Fibroblast of skin of abdomen (primary cell): ENCODE data around the gene TUBB4B.

Source experiments
- DNase-seq: peaks from one replicate; pipeline ENCODE4 v3.0.0-alpha.2; 2013

TUBB4B gene

DNA sequence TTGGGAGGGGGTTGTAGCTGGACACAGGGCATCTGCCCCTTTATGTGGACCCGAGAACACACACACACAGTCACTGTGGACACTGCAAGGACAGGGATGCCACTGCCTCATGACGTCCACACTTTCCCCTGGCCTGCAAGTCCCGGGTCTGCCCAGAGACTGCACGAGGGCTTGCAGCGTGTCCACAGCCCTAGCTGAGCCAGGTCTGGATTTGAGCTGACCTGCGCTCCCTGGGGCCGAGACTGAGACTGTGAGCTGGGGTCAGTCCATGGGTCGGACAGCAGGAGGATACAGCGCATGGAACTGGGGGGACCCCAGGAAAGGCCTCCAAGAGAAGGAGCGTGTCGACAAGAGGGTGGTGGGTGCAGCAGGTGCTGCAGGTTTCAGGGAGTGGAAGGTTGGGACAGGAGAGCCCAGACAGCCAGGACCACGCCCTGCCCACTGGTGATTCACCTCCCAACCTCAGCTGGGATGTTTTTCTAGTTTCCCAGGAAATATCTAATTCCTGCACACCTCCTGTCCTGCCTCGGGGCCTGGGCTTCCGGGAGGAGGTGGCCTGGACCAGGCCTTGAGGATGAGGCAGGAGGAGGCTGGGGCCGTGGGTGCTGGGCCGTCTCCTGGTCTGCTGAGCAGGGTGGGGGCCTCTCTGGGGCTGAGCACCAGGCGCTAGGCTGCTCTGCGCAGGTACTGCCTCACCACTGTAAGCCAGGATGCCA is 14.6 kb upstream of the TUBB4B start:
- no peak for DNase-seq

- peak; percentile 63 for DNase-seq
Observed at GRCh38 chr9:137227054-137227852, 13.8 kb upstream of the TUBB4B start, which contains the start of gene RNF224. Gene RNF224 (plus strand): TSS chr9:137227502. CDS start chr9:137228336, 834 bp downstream.

- no peak for DNase-seq
Observed at GRCh38 chr9:137227853-137228505, 13.1 kb upstream of the TUBB4B start.

GRCh38 chr9:137228506-137228967 is 12.6 kb upstream of the TUBB4B start:
- DNase-seq: no peak

DNA sequence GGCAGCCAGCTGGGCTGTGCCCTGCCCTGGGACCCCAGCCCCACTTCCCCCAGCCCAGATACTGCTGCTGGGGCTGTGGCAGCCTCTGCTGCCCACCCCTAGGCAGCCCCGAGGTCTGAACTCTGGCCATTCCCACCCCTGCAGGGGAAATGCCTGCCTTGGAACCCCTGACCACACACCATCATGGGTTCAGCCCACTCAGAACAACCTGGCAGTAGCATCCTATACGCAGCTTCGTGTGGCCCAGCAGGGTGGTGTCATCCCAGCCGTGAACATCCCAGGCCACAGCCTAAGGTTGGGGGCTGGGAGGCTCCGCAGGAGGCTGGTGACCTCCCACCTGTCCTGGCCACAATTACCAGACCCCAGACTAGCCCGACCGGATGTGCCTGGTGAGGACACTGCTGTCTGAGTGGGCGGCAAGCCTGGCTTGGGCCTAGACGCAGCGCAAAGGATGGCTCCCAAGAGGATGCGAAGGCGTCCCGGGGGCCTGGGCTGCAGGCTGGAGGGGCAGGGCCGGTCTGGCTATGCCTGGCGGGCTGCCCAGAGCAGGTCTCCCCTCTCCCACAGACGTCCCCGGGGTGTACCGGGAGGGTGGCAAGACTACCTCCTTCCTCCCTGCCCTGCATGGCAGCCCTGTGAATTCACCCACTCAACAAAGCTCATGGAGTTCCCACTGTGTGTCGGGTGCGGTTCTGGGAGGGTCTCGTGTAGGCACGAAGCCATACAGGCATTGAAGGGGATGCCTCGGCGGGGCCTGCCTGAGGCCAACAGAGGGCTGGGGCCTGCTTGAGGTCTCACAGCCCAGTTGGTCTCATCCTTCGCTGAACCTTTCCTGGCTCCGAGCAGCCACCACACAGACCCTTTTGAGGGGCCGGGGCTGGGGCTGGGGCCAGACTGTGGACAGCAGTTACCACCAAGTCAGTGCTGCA is 11.9 kb upstream of the TUBB4B start:
- no peak for DNase-seq

- DNase-seq: no peak
Observed at GRCh38 chr9:137229903-137230704, 11.0 kb upstream of the TUBB4B start.

DNA sequence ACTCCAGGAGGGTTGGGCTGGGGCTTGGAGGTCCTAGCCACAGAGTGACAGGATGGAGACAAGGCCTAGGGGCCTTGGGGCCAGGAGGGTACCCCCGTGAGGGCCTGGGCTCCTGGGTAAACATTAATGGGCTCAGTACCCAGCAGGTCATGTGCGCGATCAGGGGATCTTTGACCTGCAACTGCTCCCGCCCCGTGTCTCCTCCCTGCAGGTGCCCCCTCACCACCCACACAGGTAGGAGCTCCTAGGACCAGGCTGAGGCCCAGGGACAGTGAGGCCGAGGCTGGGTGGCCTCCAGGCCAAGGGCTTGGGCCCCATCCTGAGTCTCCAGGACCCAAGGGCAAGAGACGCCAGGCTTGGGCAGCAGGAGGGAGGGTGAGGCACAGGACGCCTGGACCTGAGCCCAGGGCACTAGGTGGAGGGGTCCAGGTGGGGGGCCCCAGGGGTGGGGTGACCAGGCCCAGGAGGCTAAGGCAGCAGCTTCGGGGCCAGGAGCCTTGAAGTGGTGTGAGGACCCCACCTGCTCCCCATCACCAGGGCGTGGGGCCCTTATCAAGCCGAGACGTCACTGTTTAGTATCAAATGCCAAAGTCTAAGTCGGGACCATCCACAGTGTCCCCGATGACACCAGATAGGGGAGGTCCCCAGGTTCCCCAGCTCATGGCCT is 10.2 kb upstream of the TUBB4B start, which contains the start of gene SLC34A3:
TSS of gene SLC34A3 (plus strand) at position 197 of the 667 bp plus-strand sequence. CDS start 802 bp downstream, outside the sequence.
- DNase-seq: no peak

GRCh38 chr9:137231372-137232039 is 9.6 kb upstream of the TUBB4B start:
- no peak for DNase-seq

DNA sequence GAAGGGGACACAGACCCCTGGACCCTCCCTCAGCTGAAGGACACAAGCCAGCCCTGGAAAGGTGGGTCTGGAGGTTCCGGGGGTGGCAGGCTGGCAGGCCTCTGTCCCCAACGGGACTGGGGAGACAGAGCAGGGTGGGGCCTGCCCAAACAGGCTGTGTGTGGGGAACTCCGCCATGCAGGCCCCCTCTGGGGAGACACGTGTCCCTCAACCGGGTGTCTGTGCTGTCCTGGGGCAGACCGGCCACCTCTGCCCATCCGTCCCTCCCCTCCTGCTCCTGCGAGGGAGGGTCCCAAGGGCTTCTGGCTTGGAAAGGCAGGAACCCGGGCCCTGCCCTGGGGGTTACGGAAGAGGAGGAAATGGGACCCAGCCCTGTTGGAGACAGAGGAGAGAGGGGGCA is 9.0 kb upstream of the TUBB4B start:
- no peak for DNase-seq

DNA sequence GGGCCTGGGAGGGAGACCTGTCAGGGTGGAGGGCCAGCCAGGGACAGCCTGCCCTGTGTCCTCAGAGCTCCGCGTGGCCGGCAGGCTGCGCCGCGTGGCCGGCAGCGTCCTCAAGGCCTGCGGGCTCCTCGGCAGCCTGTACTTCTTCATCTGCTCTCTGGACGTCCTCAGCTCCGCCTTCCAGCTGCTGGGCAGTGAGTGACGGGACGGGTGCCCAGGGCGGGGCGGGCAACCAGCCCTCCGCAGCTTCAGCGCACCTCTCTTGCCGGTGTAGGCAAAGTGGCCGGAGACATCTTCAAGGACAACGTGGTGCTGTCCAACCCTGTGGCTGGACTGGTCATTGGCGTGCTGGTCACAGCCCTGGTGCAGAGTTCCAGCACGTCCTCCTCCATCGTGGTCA is 8.6 kb upstream of the TUBB4B start:
- no peak for DNase-seq

DNA sequence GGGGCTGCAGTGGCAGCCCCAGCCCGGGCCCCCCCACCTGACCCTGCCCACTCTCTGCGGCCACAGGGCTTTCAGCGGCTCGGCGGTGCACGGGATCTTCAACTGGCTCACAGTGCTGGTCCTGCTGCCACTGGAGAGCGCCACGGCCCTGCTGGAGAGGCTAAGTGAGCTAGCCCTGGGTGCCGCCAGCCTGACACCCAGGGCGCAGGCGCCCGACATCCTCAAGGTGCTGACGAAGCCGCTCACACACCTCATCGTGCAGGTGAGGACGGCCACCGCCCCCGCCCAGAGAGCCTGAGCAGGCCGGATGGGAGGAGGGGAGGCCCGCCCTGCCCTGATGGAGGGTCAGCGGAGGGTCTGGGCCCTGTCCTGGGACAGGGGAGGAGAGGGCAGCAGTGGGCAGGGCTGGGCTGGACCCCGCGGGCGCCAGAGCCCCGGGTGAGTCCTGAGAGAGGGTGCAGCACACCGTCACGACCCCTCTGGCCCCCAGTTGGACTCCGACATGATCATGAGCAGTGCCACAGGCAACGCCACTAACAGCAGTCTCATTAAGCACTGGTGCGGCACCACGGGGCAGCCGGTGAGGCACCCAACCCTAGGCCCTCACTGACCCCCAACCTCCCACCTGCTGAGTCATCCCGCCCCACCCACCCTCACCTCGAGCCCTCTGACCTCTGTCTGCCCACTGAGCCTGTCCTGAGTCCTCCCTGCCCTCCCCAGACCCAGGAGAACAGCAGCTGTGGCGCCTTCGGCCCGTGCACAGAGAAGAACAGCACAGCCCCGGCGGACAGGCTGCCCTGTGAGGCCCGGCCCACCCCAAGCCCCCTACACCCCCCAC is 7.7 kb upstream of the TUBB4B start:
- DNase-seq: no peak

DNA sequence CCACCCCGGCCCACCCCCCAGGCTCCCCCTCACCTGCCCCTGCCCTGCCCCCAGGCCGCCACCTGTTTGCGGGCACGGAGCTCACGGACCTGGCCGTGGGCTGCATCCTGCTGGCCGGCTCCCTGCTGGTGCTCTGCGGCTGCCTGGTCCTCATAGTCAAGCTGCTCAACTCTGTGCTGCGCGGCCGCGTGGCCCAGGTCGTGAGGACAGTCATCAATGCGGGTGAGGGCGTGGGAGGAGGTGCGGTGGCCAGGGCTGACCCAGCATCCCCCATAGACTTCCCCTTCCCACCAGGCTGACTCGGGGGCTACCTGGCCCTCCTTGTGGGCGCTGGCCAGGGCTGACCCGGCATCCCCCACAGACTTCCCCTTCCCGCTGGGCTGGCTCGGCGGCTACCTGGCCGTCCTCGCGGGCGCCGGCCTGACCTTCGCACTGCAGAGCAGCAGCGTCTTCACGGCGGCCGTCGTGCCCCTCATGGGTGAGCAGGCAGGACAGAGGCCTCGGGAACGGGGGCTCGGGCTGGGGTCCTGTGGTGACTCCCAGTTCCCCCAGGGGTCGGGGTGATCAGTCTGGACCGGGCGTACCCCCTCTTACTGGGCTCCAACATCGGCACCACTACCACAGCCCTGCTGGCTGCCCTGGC is 6.9 kb upstream of the TUBB4B start:
- no peak for DNase-seq

DNA sequence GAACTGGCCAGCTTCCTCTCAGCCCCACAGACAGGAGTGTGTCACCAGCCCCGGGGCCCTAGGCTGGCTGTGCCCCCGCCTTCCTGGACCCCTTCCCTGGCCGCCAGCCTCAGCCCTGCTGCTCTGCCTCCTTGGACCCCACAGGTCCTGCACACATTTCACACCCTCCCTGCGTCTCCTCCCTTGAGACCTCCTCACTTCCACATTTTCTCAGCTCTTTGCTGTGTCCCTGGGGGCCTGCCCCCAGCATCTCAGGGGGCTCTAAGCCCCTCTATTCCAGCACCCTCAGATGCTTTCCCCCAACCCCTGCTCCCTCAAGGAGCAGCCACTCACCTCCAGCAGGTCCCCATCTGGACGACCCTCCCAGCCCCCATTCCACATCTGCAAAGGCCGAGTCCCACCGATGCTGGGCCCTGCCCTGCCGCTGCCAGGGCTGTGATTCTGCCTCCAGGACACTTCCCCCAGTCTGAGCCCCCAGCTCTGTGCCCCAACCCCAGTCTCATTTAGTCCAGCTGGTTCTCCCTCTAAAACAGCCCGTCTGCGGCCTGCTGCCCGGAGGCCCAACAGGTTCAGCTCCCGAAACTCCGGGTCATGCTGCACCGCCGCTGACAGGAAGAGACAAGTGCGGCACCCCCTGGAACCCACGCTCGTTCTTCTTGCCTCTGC is 6.2 kb upstream of the TUBB4B start:
- DNase-seq: no peak

- no peak for DNase-seq
Observed at GRCh38 chr9:137235424-137236237, 5.5 kb upstream of the TUBB4B start.

- DNase-seq: peak; percentile 72
Observed at GRCh38 chr9:137236238-137236935, 4.7 kb upstream of the TUBB4B start.

DNA sequence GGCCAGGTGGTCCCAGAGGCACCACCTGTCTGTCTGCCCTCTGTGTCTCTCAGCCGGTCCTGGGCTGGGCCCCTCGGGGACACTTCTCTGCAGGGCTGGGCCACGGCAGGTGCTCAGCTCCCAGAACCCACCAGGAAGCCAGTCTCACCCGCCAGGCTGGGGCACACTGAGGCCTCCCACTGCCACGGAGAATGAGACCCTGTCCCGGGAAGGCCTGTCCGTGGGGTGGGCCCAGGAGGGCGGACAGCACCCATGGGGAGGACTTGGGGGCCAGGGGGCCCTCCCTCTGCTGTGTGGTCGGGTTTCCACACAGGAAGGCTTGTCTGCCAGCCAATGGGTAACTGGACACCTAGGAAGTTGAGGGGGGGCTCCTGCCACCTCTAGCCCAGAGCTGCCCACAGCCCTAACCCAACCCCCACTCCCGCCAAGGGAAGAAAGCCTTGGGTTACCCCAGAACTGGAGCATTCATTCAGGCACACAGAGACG is 4.1 kb upstream of the TUBB4B start:
- no peak for DNase-seq
